Measurements from ENCODE around the gene LMBRD2. TPM values are rescaled to one million over a fixed set of nuclear protein-coding genes. Genes with fewer than 3 reads are reported as not detected.
"Not testable (repeated sequence)": the region's sequence is repeated elsewhere in the genome, so short reads cannot be mapped to it uniquely, and the experiment has no call there.

Gene LMBRD2
- 10 to 100 TPM in 3 of 4 donors, 1 to 10 TPM in 1; 8.1 to 22.4 (median 11.3) TPM for total RNA-seq

DNA sequence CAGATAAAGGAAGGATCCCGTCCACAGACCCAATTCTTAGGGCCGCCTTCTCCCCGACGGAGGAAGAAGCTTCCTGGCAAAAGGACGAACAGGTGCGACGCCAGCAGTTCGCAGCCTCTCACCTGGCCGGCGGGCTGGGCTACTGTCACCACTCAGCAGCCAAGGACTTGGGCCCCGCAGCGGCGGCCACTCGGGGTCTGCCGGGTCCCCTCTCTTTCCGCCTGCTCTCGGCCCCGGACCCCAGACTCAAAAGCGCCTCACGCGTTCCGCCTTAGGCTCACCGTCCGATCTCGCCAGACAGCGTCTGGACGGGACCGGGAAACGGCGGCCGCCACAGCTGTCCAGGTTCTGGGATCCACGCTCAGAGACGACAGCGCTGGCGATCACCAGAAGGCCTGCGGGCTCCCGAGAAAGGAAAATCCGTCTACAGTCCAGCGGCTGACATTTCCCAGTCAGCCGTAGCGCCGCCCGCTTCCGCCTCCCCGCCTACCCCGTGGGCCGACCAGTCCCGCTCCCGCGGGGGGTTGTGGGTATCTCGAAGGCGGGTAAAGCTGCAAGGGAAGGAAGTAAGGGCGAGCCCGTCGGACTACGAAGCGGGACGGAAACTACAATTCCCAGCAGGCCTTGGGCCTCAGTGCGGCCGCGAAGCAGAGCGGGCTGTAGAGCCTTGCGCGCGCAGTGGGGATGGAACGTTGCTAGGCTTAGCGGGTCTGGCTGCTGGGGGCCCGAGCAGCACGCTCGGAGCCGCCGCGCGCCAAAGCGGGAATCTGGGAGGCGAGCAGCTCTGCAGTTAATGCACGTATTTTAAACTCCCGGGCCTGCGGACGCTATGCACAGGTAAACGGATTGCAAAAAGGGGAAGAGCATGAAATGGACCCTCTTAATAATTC lies at the start of gene LMBRD2, which contains the start of gene SKP2:
Gene LMBRD2 (minus strand): TSS at position 454 of the 890 bp plus-strand sequence. CDS start 8,538 bp downstream, outside the sequence.
Gene SKP2 (plus strand): TSS at position 678 of the 890 bp plus-strand sequence. CDS start 152 bp downstream, at position 830.
- 0 to 1% methylated on average over 71 to 72 of the region's 81 CpGs for WGBS, 2 donors
- peak; percentile 97 to 99 for DNase-seq (ENCODE audit: low spot score in 2 of 2)
- H3K4me3 ChIP-seq (ENCODE audit: low read depth, poor library complexity, severe bottlenecking) = peak within 1 kb of the TSS; percentile 75
- no peak for TF ChIP-seq POLR2A (IDR thresholded peaks at IDR 0.05)
- TF ChIP-seq, protein P1, sequence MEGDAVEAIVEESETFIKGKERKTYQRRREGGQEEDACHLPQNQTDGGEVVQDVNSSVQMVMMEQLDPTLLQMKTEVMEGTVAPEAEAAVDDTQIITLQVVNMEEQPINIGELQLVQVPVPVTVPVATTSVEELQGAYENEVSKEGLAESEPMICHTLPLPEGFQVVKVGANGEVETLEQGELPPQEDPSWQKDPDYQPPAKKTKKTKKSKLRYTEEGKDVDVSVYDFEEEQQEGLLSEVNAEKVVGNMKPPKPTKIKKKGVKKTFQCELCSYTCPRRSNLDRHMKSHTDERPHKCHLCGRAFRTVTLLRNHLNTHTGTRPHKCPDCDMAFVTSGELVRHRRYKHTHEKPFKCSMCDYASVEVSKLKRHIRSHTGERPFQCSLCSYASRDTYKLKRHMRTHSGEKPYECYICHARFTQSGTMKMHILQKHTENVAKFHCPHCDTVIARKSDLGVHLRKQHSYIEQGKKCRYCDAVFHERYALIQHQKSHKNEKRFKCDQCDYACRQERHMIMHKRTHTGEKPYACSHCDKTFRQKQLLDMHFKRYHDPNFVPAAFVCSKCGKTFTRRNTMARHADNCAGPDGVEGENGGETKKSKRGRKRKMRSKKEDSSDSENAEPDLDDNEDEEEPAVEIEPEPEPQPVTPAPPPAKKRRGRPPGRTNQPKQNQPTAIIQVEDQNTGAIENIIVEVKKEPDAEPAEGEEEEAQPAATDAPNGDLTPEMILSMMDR (IDR thresholded peaks at IDR 0.05) = no peak
- intact Hi-C loops (cut with DNase I; ENCODE audit: low total_unique reads) = no loop called here

DNA sequence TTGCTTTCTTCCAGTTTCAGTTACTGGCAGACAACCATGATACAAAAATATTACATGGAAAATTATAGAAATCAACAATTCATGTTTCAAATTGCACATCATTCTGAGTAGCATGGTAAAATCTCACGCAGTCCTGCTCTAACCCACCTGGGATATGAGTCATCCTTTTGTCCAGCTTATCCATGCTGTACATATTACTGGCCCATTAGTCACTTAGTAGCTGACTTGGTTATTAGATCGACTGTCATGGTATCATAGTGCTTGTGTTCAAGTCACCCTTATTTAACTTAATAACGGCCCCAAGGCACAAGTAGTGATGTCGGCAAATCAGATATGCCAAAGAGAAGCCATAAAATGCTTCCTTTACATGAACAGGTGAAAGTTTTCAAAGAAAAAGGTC lies 48.8 kb upstream of the LMBRD2 start:
- 84 to 85% methylated on average over 4 of the region's 4 CpGs for WGBS, 2 donors

DNA sequence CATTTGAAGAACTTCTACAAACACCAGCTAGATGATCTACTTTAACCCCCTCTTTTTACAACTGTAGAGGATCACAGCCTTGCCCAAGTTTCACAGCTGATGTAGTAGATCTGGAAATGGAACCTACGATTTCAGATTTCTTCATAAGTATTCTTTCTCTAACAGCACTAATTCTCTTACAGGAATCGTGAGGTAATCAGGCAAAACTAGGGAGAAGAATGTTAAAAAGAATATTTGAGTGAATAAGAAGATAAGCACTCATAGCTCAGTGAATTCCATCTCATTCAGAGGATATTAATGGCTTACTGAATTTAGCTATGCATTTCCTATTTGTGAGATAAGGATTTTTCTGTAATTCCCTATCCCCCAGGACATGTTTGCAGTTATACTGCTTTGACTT lies 47.9 kb upstream of the LMBRD2 start:
- no peak for DNase-seq (ENCODE audit: low spot score in 2 of 2)
- H3K4me3 ChIP-seq (ENCODE audit: low read depth, poor library complexity, severe bottlenecking) = no peak overlapping the region
- WGBS, 2 donors = 91 to 97% methylated on average over 2 of the region's 2 CpGs
- TF ChIP-seq, protein P1 (IDR thresholded peaks at IDR 0.05) = no peak
- intact Hi-C loops (cut with DNase I; ENCODE audit: low total_unique reads) = no loop called here

More for the DNA sequence above, 48.8 kb upstream of the LMBRD2 start:
- intact Hi-C loops (cut with DNase I; ENCODE audit: low total_unique reads) = no loop called here
- H3K4me3 ChIP-seq (ENCODE audit: low read depth, poor library complexity, severe bottlenecking) = no peak overlapping the region
- TF ChIP-seq, protein P1 (IDR thresholded peaks at IDR 0.05) = no peak
- TF ChIP-seq POLR2A (IDR thresholded peaks at IDR 0.05) = no peak
- DNase-seq (ENCODE audit: low spot score in 2 of 2) = no peak

DNA sequence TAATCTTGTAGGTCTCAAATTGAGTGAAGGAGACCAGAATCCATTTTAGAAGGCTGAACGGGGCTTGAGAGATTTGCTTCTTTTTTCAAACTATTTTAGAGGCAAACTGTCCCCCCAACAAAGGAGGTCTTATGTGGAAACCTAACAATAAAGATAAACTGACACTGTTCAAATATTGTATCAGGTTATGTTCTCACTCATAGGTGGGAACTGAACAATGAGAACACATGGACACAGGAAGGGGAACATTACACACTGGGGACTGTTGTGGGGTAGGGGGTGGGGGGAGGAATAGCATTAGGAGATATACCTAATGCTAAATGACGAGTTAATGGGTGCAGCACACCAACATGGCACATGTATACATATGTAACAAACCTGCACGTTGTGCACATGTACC lies 47.1 kb upstream of the LMBRD2 start:
- intact Hi-C loops (cut with DNase I; ENCODE audit: low total_unique reads); DNase-seq (ENCODE audit: low spot score in 2 of 2); H3K4me3 ChIP-seq (ENCODE audit: low read depth, poor library complexity, severe bottlenecking): not testable (repeated sequence)
- WGBS, 2 donors = 90 to 91% methylated on average over 3 of the region's 3 CpGs

DNA sequence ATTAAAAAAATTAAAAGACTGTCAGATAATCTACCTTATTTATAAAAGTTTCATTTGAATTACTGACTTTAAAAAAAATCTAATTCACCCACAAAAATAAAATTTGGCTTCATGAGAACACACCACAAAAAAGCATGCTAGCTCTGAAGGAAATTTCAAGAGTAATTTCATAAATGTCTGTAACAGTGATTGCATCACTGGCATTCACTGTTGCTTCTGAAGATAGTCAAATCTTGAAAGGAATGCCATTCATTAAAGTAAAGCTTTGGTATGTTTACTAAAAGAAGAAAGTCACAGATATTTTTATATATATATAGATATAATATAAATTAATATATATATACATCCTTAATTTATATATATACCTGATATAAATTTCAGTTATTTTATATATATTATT lies 46.6 kb upstream of the LMBRD2 start:
- no peak for DNase-seq (ENCODE audit: low spot score in 2 of 2)
- no peak overlapping the region for H3K4me3 ChIP-seq (ENCODE audit: low read depth, poor library complexity, severe bottlenecking)
- no peak for TF ChIP-seq POLR2A (IDR thresholded peaks at IDR 0.05)
- TF ChIP-seq, protein P1 (IDR thresholded peaks at IDR 0.05) = no peak
- intact Hi-C loops (cut with DNase I; ENCODE audit: low total_unique reads) = no loop called here

DNA sequence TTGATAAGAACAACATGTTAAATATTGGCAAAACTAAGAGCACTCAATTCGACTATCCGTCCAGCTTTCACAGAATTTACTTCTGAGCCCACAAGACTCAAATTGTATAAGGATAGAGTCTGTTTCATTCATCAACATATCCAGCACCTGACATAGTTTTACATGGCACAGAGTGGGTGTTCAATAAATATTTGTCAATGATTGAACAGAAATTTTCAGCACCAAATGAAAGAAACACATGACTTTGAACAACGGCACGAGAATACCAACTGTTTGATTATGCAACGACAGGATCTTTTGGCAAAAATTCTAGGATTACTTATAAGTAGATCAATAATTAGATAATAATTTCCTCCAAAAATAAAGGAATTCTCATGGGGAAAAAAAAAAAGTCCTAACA lies 42.1 kb upstream of the LMBRD2 start:
- DNase-seq (ENCODE audit: low spot score in 2 of 2) = no peak
- WGBS, 2 donors = 95 to 96% methylated on average over 5 of the region's 5 CpGs
- TF ChIP-seq, protein P1 (IDR thresholded peaks at IDR 0.05) = no peak
- no peak for TF ChIP-seq POLR2A (IDR thresholded peaks at IDR 0.05)
- no peak overlapping the region for H3K4me3 ChIP-seq (ENCODE audit: low read depth, poor library complexity, severe bottlenecking)
- intact Hi-C loops (cut with DNase I; ENCODE audit: low total_unique reads) = no loop called here

DNA sequence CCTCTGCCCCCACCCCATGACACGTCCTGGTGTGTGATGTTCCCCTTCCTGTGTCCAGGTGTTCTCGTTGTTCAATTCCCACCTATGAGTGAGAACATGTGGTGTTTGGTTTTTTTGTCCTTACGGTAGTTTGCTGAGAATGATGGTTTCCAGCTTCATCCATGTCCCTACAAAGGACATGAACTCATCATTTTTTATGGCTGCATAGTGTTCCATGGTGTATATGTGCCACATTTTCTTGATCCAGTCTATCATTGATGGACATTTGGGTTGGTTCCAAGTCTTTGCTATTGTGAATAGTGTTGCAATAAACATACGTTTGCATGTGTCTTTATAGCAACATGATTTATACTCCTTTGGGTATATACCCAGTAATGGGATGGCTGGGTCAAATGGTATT lies 32.7 kb upstream of the LMBRD2 start:
- WGBS, 2 donors = 70 to 95% methylated on average over 3 to 4 of the region's 4 CpGs
- DNase-seq (ENCODE audit: low spot score in 2 of 2); intact Hi-C loops (cut with DNase I; ENCODE audit: low total_unique reads): not testable (repeated sequence)

More for the DNA sequence above, 32.7 kb upstream of the LMBRD2 start:
- not testable (repeated sequence) for H3K4me3 ChIP-seq (ENCODE audit: low read depth, poor library complexity, severe bottlenecking)
